NCI-H1092 (cell line): ENCODE data around the gene EXOC6B.

ENCODE experiments used
- DNase-seq: peaks from one replicate; lab custom pipeline; 2025; lab: John Stamatoyannopoulos, UW

EXOC6B gene

GRCh38 chr2:72788756-72789155 is 37.1 kb downstream of the EXOC6B start:
- DNase-seq: no peak

- no peak for DNase-seq
Observed at GRCh38 chr2:72785517-72785916, 40.3 kb downstream of the EXOC6B start.

GRCh38 chr2:72782520-72782919 is 43.3 kb downstream of the EXOC6B start:
- no peak for DNase-seq

- no peak for DNase-seq
Observed at GRCh38 chr2:72781480-72781879, 44.4 kb downstream of the EXOC6B start.

GRCh38 chr2:72780477-72780876 is 45.4 kb downstream of the EXOC6B start:
- DNase-seq: no peak

GRCh38 chr2:72779495-72779894 is 46.3 kb downstream of the EXOC6B start:
- no peak for DNase-seq

GRCh38 chr2:72778410-72778809 is 47.4 kb downstream of the EXOC6B start:
- DNase-seq: no peak

- DNase-seq: peak; percentile 49
Observed at GRCh38 chr2:72770879-72771461, 54.9 kb downstream of the EXOC6B start.

- no peak for DNase-seq
Observed at GRCh38 chr2:72765997-72766609, 59.7 kb downstream of the EXOC6B start.

- DNase-seq: no peak
Observed at GRCh38 chr2:72762276-72762675, 63.6 kb downstream of the EXOC6B start.

- DNase-seq: no peak
Observed at GRCh38 chr2:72759755-72760154, 66.1 kb downstream of the EXOC6B start.

- no peak for DNase-seq
Observed at GRCh38 chr2:72757177-72757775, 68.6 kb downstream of the EXOC6B start.

GRCh38 chr2:72755647-72756423 is 70.0 kb downstream of the EXOC6B start:
- no peak for DNase-seq

GRCh38 chr2:72754628-72755320 is 71.1 kb downstream of the EXOC6B start:
- no peak for DNase-seq

GRCh38 chr2:72750977-72751639 is 74.7 kb downstream of the EXOC6B start:
- no peak for DNase-seq

- no peak for DNase-seq
Observed at GRCh38 chr2:72750466-72750865, 75.4 kb downstream of the EXOC6B start.

GRCh38 chr2:72747344-72747743 is 78.5 kb downstream of the EXOC6B start:
- DNase-seq: no peak

GRCh38 chr2:72745679-72746368 is 80.0 kb downstream of the EXOC6B start:
- DNase-seq: peak; percentile 6

GRCh38 chr2:72744049-72744448 is 81.8 kb downstream of the EXOC6B start:
- no peak for DNase-seq

GRCh38 chr2:72743481-72743880 is 82.4 kb downstream of the EXOC6B start:
- no peak for DNase-seq

GRCh38 chr2:72738096-72738495 is 87.7 kb downstream of the EXOC6B start:
- DNase-seq: no peak
